ENCODE data around the gene OTOR. TPM values are rescaled to one million over a fixed set of nuclear protein-coding genes. Genes with fewer than 3 reads are reported as not detected.

The OTOR gene
- total RNA-seq, 6 experiments from 2014 or later: not detected

DNA sequence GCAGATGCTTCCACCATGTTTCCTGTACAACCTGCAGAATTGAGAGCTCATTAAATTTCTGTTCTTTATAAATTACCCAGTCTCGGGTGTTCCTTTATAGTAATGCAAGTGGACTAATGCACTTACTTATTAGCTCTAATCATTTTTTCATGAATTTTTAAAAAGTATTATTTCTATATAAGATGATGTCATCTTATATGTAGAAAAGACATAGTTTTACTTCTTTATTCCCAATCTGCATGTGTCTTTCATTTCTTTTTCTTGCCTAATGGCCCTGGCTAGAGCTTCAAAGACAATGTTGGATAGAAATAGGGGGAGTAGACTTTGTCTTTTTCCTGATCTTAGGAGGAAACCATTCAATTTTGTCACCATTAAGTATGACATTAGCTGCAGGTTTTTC, 27.8 kb downstream of the OTOR start:
- no peak for DNase-seq
- Mint-ChIP-seq H3K4me1 (ENCODE audit: low read depth) (no peaks in the 10 kb centered on the region), H3K9me3 (peaks cover 8% of the 10 kb centered on the region), H3K27ac (no peak overlapping the region), H3K36me3 (ENCODE audit: low read depth) (no peaks in the 10 kb centered on the region), H3K27me3 (ENCODE audit: insufficient read depth) (no peaks in the 10 kb centered on the region), H3K4me3 (no peak overlapping the region)
- TF ChIP-seq, protein P1, sequence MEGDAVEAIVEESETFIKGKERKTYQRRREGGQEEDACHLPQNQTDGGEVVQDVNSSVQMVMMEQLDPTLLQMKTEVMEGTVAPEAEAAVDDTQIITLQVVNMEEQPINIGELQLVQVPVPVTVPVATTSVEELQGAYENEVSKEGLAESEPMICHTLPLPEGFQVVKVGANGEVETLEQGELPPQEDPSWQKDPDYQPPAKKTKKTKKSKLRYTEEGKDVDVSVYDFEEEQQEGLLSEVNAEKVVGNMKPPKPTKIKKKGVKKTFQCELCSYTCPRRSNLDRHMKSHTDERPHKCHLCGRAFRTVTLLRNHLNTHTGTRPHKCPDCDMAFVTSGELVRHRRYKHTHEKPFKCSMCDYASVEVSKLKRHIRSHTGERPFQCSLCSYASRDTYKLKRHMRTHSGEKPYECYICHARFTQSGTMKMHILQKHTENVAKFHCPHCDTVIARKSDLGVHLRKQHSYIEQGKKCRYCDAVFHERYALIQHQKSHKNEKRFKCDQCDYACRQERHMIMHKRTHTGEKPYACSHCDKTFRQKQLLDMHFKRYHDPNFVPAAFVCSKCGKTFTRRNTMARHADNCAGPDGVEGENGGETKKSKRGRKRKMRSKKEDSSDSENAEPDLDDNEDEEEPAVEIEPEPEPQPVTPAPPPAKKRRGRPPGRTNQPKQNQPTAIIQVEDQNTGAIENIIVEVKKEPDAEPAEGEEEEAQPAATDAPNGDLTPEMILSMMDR (IDR thresholded peaks at IDR 0.05): no peak

DNA sequence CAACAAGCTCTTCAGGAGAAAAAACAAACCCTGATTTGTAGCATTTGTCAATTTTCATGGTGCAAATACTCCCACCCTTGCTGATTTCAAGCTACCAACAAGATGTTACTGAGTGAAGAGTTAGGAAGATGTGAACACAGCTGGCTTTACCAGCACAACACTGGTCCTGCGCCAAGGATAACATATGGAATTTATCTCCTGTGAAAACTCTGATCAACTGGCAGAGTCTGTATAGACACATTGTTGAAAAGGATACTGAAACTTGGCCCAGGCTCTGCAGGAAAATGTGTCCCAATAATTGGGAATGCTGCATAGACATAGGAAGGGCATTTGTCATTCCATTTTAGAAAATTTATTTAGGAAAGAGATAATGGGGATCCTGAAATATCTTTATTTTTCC, 29.0 kb downstream of the OTOR start:
- H3K4me3 Mint-ChIP-seq: no peak overlapping the region
- peaks cover 8% of the 10 kb centered on the region for H3K9me3 Mint-ChIP-seq
- H3K36me3 Mint-ChIP-seq (ENCODE audit: low read depth): no peaks in the 10 kb centered on the region
- no peaks in the 10 kb centered on the region for H3K4me1 Mint-ChIP-seq (ENCODE audit: low read depth)
- no peak overlapping the region for H3K27ac Mint-ChIP-seq
- H3K27me3 Mint-ChIP-seq (ENCODE audit: insufficient read depth): no peaks in the 10 kb centered on the region
- TF ChIP-seq, protein P1 (IDR thresholded peaks at IDR 0.05): no peak
- no peak for DNase-seq

DNA sequence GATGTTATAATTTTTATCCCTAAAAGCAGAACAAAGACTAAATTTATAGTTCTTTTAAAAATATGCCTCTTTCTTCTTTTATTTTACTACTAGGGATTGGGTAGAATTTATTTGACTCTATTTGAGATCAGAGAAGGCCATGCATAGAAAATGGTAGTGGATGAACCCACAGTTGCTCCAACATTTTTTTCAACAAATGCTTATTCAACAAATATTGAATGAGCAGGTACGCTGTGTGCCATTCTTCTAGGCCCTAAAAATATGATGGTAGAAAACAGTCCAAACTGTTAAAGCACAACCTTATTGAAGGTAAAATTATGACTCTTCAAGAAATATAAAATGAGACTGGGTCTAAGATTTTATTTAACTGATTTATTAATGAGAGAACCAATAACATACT, 30.0 kb downstream of the OTOR start:
- Mint-ChIP-seq H3K36me3 (ENCODE audit: low read depth) (no peaks in the 10 kb centered on the region), H3K9me3 (peaks cover 8% of the 10 kb centered on the region), H3K27me3 (ENCODE audit: insufficient read depth) (no peaks in the 10 kb centered on the region), H3K4me3 (no peak overlapping the region), H3K4me1 (ENCODE audit: low read depth) (no peaks in the 10 kb centered on the region), H3K27ac (no peak overlapping the region)
- DNase-seq: no peak
- TF ChIP-seq, protein P1 (IDR thresholded peaks at IDR 0.05): no peak

DNA sequence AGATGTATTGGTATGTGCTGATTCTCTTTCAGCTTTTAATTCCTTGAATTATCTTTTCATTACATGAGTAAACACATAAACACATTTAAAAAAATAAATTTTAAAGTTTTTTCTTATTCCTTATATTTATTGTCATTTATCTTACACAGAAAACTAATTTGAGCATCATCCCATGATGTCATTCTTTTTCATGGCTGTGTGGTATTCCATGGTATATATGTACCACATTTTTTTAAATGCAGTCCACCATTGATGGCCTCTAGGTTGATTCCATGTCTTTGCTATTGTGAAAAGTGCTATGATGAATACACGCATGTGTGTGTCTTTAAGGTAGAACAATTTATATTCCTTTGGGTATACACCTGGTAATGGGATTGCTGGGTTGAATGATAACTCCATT, 33.3 kb downstream of the OTOR start:
- Mint-ChIP-seq H3K9me3 (peaks cover 4% of the 10 kb centered on the region), H3K27me3 (ENCODE audit: insufficient read depth) (no peaks in the 10 kb centered on the region), H3K27ac (no peak overlapping the region), H3K36me3 (ENCODE audit: low read depth) (no peaks in the 10 kb centered on the region), H3K4me1 (ENCODE audit: low read depth) (no peaks in the 10 kb centered on the region), H3K4me3 (no peak overlapping the region)
- TF ChIP-seq, protein P1 (IDR thresholded peaks at IDR 0.05): no peak
- DNase-seq: no peak

DNA sequence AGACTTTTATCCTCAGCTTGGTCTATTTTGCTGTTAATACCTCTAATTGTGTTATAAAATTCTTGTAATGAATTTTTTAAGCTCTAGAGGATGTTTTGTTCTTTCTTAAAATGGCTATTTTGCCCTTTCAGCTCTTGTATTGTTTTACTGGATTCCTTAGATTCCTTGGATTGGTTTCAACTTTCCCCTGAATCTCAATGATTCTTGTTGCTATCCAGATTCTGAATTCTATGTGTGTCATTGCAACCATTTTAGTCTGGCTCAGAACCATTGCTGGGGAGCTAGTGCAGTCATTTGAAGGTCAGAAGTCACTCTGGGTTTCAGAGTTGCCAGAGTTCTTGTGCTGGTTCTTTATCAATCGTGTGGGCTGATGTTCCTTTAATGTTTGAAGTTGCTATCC, 37.1 kb downstream of the OTOR start:
- TF ChIP-seq, protein P1 (IDR thresholded peaks at IDR 0.05): no peak
- peak; percentile 3 for DNase-seq
- Mint-ChIP-seq H3K4me3 (no peak overlapping the region), H3K36me3 (ENCODE audit: low read depth) (no peaks in the 10 kb centered on the region), H3K9me3 (peaks cover 2% of the 10 kb centered on the region), H3K4me1 (ENCODE audit: low read depth) (no peaks in the 10 kb centered on the region), H3K27ac (no peak overlapping the region), H3K27me3 (ENCODE audit: insufficient read depth) (no peaks in the 10 kb centered on the region)

Other genes starting within 250 kb of the OTOR start
- 1 to 10 TPM in 4 of 6 experiments, under 1 TPM in 2; 0.31 to 3.4 (median 3.2) TPM for gene KIF16B, start 174.9 kb upstream of the OTOR start, total RNA-seq (2021; fragmentation: NEBNext Ultra II Directional; extraction: Animal tissue kit (Norgen Biotek cat#: 25700))
- gene SNRPB2, start 18.3 kb upstream of the OTOR start, total RNA-seq (2021; fragmentation: NEBNext Ultra II Directional; extraction: Animal tissue kit (Norgen Biotek cat#: 25700)): 10 to 100 TPM; 61.8 to 84.8 (median 77.0) TPM

All from HFFc6 (cell line).